ENCODE results near the gene SEC61A2. TPM values are rescaled to one million over a fixed set of nuclear protein-coding genes. Genes with fewer than 3 reads are reported as not detected.

The SEC61A2 gene
- total and polyA plus RNA-seq, 10 of the 15 experiments (the other 5 are each of a cell fraction or from before 2014, with no cell fraction given), result 3.0 to 36.2 (median 8.6) TPM

GRCh38 chr10:12195281-12195602, 65.8 kb downstream of the SEC61A2 start:
- Histone ChIP-seq H3K4me2 (ENCODE audit: control insufficient read depth, insufficient read depth) (peak overlapping the region; percentile 89; the same call in 1 of the 2 replicates), H3K9me3 (replicated peaks; ENCODE audit: control insufficient read depth, insufficient read depth, low read length) (no peaks in the 10 kb centered on the region), H3K27ac (ENCODE audit: control insufficient read depth, insufficient read depth) (peak overlapping the region; percentile 98), H4K20me1 (ENCODE audit: control insufficient read depth, insufficient read depth) (no peaks in the 10 kb centered on the region; the same call in 1 of the 2 replicates), H3K27me3 (replicated peaks in 1 of 2; ENCODE audit: control insufficient read depth in 2 of 2, insufficient read depth in 2 of 2, low read length in 1 of 2) (no peaks in the 10 kb centered on the region), H3K4me3 (peak overlapping the region; percentile 84), H3K36me3 (ENCODE audit: control insufficient read depth in 2 of 2, insufficient read depth in 2 of 2, low read length in 1 of 2) (peaks cover 0 to 10% of the 10 kb centered on the region in 2 experiments; a peak in 3 of 4 replicates), H3K9ac (ENCODE audit: control insufficient read depth, insufficient read depth, low read length) (peak overlapping the region; percentile 93), H2AFZ (ENCODE audit: control insufficient read depth, low read depth, low read length) (peak overlapping the region; percentile 99), H3K79me2 (ENCODE audit: control insufficient read depth, insufficient read depth, low read length) (peaks cover 84% of the 10 kb centered on the region), H3K4me1 (ENCODE audit: control insufficient read depth, insufficient read depth, low read length) (peaks cover 4% of the 10 kb centered on the region; the same call in 1 of the 2 replicates)
- in situ Hi-C loops (cut with MboI) (no loop called here), intact Hi-C loops (cut with micrococcal nuclease; ENCODE audit: unreplicated experiment) (loop anchor here (5.0 kb wide), 3 partner anchors 63 to 168 kb away; partner anchors contain the start of gene UPF2)
- ChIA-PET CTCF (interaction anchor here (0.9 to 2.9 kb wide), 7 partner anchors 20 to 515 kb away, joined by 3 to 15 read pairs (median 4); no protein-coding TSS in a partner anchor), RAD21 (ENCODE audit: unreplicated experiment) (interaction anchor here (0.5 to 2.0 kb wide), 11 partner anchors 19 to 461 kb away, joined by 3 to 11 read pairs (median 4); partner anchors contain the start of gene UPF2), POLR2A (interaction anchor here (0.6 to 1.3 kb wide), 5 partner anchors 74 to 203 kb away, joined by 3 to 6 read pairs (median 3); no protein-coding TSS in a partner anchor), SMC1A (ENCODE audit: uncharacterized antibody, unreplicated experiment) (interaction anchor here (0.8 to 1.9 kb wide), 13 partner anchors 20 to 520 kb away, joined by 3 to 10 read pairs (median 3); partner anchors contain the start of gene UPF2)
- no TSS peak for BruUV-seq (replicated peaks)
- TF ChIP-seq SMAD1 (IDR thresholded peaks at IDR 0.05; ENCODE audit: low read depth, partially characterized antibody) (no peak), BHLHE40 (IDR thresholded peaks at IDR 0.05; ENCODE audit: borderline replicate concordance in 1 of 2, low read depth in 2 of 2, low read length in 1 of 2) (no peak), MTA2 (IDR thresholded peaks at IDR 0.05; ENCODE audit: low read depth) (no peak), MXI1 (IDR thresholded peaks at IDR 0.05; ENCODE audit: low read depth, low read length) (no peak), RAD51 (IDR thresholded peaks at IDR 0.05) (no peak), CEBPB (IDR thresholded peaks at IDR 0.05; ENCODE audit: borderline replicate concordance in 1 of 2, low read depth in 2 of 2, low read length in 2 of 2) (no peak), MLLT1 (IDR thresholded peaks at IDR 0.05) (no peak), WRNIP1 (IDR thresholded peaks at IDR 0.05; ENCODE audit: borderline replicate concordance, low read depth, low read length) (0 out of 2 replicates have a peak, but pooled peaks have one; percentile 25)
- DNase-seq (ENCODE audit: low read depth, low spot score) (no peak), FAIRE-seq (no peak), ATAC-seq (peak; percentile 15)
- 5% methylated on average over 12 of the region's 12 CpGs for WGBS (ENCODE audit: insufficient coverage, insufficient replicate concordance, low lambda C conversion rate, missing lambda C conversion rate)
